Liver (tissue), 9 donors: ENCODE data around the gene WLS. TPM values are rescaled to one million over a fixed set of nuclear protein-coding genes. Genes with fewer than 3 reads are reported as not detected.

ENCODE experiments used
- DNase-seq: peaks from one replicate; pipeline ENCODE4 v3.0.0-alpha.2; 2017; ENCODE audit warnings: low spot score
- H3K27ac ChIP-seq, 2 donors: one replicate each; pipeline ENCODE4 v1.7.0; 2013; ENCODE audit warnings: inconsistent platforms in 2 of 2, low read length in 2 of 2, control low read depth in 1 of 2, low read depth in 1 of 2, mild to moderate bottlenecking in 1 of 2
- H3K27me3 ChIP-seq, 4 donors: one replicate each; pipeline versions ENCODE4 v1.6.1 to v1.7.0; 2013; ENCODE audit warnings: low read length in 3 of 4, inconsistent platforms in 1 of 4, mild to moderate bottlenecking in 1 of 4, moderate library complexity in 1 of 4; ENCODE audit not compliant: control insufficient read depth in 4 of 4, insufficient read depth in 4 of 4
- H3K36me3 ChIP-seq, 4 donors: one replicate each; pipeline versions ENCODE4 v1.6.1 to v1.7.0; 2013; ENCODE audit warnings: low read length in 3 of 4, mild to moderate bottlenecking in 3 of 4, low read depth in 1 of 4, moderate library complexity in 1 of 4; ENCODE audit not compliant: control insufficient read depth in 4 of 4, insufficient read depth in 3 of 4
- H3K4me1 ChIP-seq, 4 donors: one replicate each; pipeline versions ENCODE4 v1.6.1 to v1.7.0; 2013; ENCODE audit warnings: low read length in 3 of 4, mild to moderate bottlenecking in 3 of 4, moderate library complexity in 1 of 4; ENCODE audit not compliant: control insufficient read depth in 4 of 4, insufficient read depth in 4 of 4
- H3K4me3 ChIP-seq, 3 donors: one replicate each; pipeline versions ENCODE4 v1.6.1 to v1.7.0; 2013; ENCODE audit warnings: low read length in 3 of 3, control low read depth in 1 of 3, low read depth in 1 of 3, mild to moderate bottlenecking in 1 of 3
- H3K9ac ChIP-seq, 2 donors: one replicate each; pipeline ENCODE4 v1.7.0; 2013; ENCODE audit warnings: low read length in 2 of 2, mild to moderate bottlenecking in 2 of 2, moderate library complexity in 2 of 2, control low read depth in 1 of 2, low read depth in 1 of 2
- H3K9me3 ChIP-seq, 4 donors: one replicate each; pipeline versions ENCODE4 v1.6.1 to v1.7.0; 2013; ENCODE audit warnings: low read length in 3 of 4; ENCODE audit not compliant: control insufficient read depth in 4 of 4
- CTCF ChIP-seq: fragments of 150-350 bp; IDR thresholded peaks from 2 replicates; pipeline ENCODE4 v1.5.1; 2017; ENCODE audit warnings: improper control_type of control experiment, low read depth, low read length; ENCODE audit not compliant: missing input control
- FOXA1 ChIP-seq: IDR thresholded peaks from 2 replicates; pipeline ENCODE4 v1.6.1; 2016; ENCODE audit warnings: antibody characterized with exemption
- FOXA2 ChIP-seq: IDR thresholded peaks from 2 replicates; pipeline ENCODE4 v1.6.1; 2016; ENCODE audit warnings: antibody characterized with exemption
- GABPA ChIP-seq, 2 donors: IDR thresholded peaks in 1 of 2; conservative IDR thresholded peaks in 1 of 2; 2 replicates each; pipeline ENCODE4 v1.6.1; 2016; ENCODE audit warnings: antibody characterized with exemption in 2 of 2, mild to moderate bottlenecking in 1 of 2, moderate library complexity in 1 of 2
- HNF4G ChIP-seq: IDR thresholded peaks from 2 replicates; pipeline ENCODE4 v1.6.1; 2016; ENCODE audit warnings: antibody characterized with exemption
- MAX ChIP-seq: IDR thresholded peaks from 2 replicates; pipeline ENCODE4 v1.6.1; 2016; ENCODE audit warnings: antibody characterized with exemption
- NR2F2 ChIP-seq: IDR thresholded peaks from 2 replicates; pipeline ENCODE4 v1.6.1; 2016; ENCODE audit warnings: antibody characterized with exemption
- RAD21 ChIP-seq, 2 donors: IDR thresholded peaks; 2 replicates each; pipeline ENCODE4 v1.6.1; 2016; ENCODE audit warnings: antibody characterized with exemption in 2 of 2, mild to moderate bottlenecking in 2 of 2
- REST ChIP-seq: IDR thresholded peaks from 2 replicates; pipeline ENCODE4 v1.6.1; 2016; ENCODE audit warnings: antibody characterized with exemption, mild to moderate bottlenecking
- RXRA ChIP-seq, 2 donors: IDR thresholded peaks; 2 replicates each; pipeline ENCODE4 v1.6.1; 2017 to 2018; ENCODE audit warnings: antibody characterized with exemption in 2 of 2, mild to moderate bottlenecking in 1 of 2
- SP1 ChIP-seq: IDR thresholded peaks from 2 replicates; pipeline ENCODE4 v1.6.1; 2018; ENCODE audit warnings: antibody characterized with exemption, mild to moderate bottlenecking
- TAF1 ChIP-seq: conservative IDR thresholded peaks from 2 replicates; pipeline ENCODE4 v1.6.1; 2016; ENCODE audit warnings: antibody characterized with exemption, mild to moderate bottlenecking
- ZBTB33 ChIP-seq: IDR thresholded peaks from 2 replicates; pipeline ENCODE4 v1.6.1; 2016; ENCODE audit warnings: antibody characterized with exemption
- WGBS: extraction: QIAGEN DNeasy Blood & Tissue Kit; methylation state at CpG from one replicate; pipeline ENCODE4 v1.1.7; 2013; 5-methylcytosine and 5-hydroxymethylcytosine counted together
- polyA plus RNA-seq, 2 donors: library from polyadenylated mRNA; stranded (reverse) in 1 of 2; unstranded in 1 of 2; fragments of 200-250 nt in 1 of 2; fragments of >200 nt in 1 of 2; fragmentation: Nextera tagmentation in 1 of 2; extraction: Ambion mirVana in 1 of 2; gene quantifications; one replicate each; pipeline versions ENCODE4 v1.2.1 to v1.2.3, GENCODE V29; 2013 to 2015
- total RNA-seq, 2 donors: library from RNA; depleted of rRNA; stranded (reverse); fragments of >200 nt; gene quantifications; one replicate each; pipeline ENCODE4 v1.2.3, GENCODE V29; 2014
- donor health status: healthy.
- donor health status: healthy.
- donor health status: healthy.
- donor health status: healthy.
- donor health status: healthy.

The WLS gene
- total and polyA plus RNA-seq, 4 donors, result 3.2 to 12.5 (median 7.7) TPM

GRCh38 chr1:68149907-68150306 is 82.4 kb downstream of the WLS start (continued):
- TF ChIP-seq REST, result no peak

GRCh38 chr1:68149110-68149798 is 83.1 kb downstream of the WLS start:
- WGBS, result 96% methylated on average over 5 of the region's 5 CpGs
- TF ChIP-seq HNF4G (no peak), MAX (no peak), FOXA2 (no peak), NR2F2 (no peak), REST (no peak), CTCF (no peak), FOXA1 (no peak), TAF1 (no peak), RXRA (IDR thresholded peaks at IDR 0.05) (no peak), SP1 (no peak), GABPA (IDR thresholded peaks at IDR 0.05 in 1 of 2, conservative IDR thresholded peaks at IDR 0.05 in 1 of 2) (no peak), ZBTB33 (no peak), RAD21 (IDR thresholded peaks at IDR 0.05) (no peak)
- Histone ChIP-seq H3K36me3 (no peaks in the 10 kb centered on the region), H3K9me3 (no peaks in the 10 kb centered on the region), H3K9ac (no peak overlapping the region), H3K4me1 (peaks cover 9 to 20% (median 16%) of the 10 kb centered on the region in 4 donors), H3K4me3 (no peak overlapping the region), H3K27me3 (no peaks in the 10 kb centered on the region), H3K27ac (no peak overlapping the region)
- DNase-seq, result no peak
